AG04449 (cell line): ENCODE data around the gene SLC25A22.

Experiments used
- CTCF ChIA-PET: fragments of 350-600 bp; formaldehyde crosslinking; extraction: SDS; loops from one replicate; lab custom pipeline; 2021; ENCODE audit warnings: antibody characterized with exemption; lab: Yijun Ruan, JAX
- POLR2A ChIA-PET: fragments of 400-600, 350-600 bp; formaldehyde crosslinking; extraction: SDS; loops from one replicate; lab custom pipeline; 2020; ENCODE audit warnings: antibody characterized with exemption, inconsistent platforms; lab: Yijun Ruan, JAX
- DNase-seq: peaks from one replicate; pipeline ENCODE4 v3.0.0-alpha.2; 2010; ENCODE audit warnings: low read depth, low spot score
- H3K4me3 ChIP-seq: 2 replicates; pipeline ENCODE4 v1.5.1; 2011; ENCODE audit warnings: low read depth, mild to moderate bottlenecking, control low read depth, low read length
- TF ChIP-seq, protein P1 (sequence below): IDR thresholded peaks from one replicate; pipeline ENCODE4 v1.5.1; 2011; ENCODE audit warnings: mild to moderate bottlenecking, moderate library complexity, low read length, control low read depth, inconsistent platforms; ENCODE audit not compliant: insufficient read depth; ENCODE audit errors: missing control alignments

Gene SLC25A22

GRCh38 chr11:746289-747157, 51.6 kb downstream of the SLC25A22 start:
- DNase-seq: no peak
- CTCF ChIA-PET: interaction anchor here (1.4 to 4.9 kb wide), 4 partner anchors 12 to 68 kb away, joined by 3 to 32 read pairs (median 12); no protein-coding TSS in a partner anchor
- TF ChIP-seq, protein P1, sequence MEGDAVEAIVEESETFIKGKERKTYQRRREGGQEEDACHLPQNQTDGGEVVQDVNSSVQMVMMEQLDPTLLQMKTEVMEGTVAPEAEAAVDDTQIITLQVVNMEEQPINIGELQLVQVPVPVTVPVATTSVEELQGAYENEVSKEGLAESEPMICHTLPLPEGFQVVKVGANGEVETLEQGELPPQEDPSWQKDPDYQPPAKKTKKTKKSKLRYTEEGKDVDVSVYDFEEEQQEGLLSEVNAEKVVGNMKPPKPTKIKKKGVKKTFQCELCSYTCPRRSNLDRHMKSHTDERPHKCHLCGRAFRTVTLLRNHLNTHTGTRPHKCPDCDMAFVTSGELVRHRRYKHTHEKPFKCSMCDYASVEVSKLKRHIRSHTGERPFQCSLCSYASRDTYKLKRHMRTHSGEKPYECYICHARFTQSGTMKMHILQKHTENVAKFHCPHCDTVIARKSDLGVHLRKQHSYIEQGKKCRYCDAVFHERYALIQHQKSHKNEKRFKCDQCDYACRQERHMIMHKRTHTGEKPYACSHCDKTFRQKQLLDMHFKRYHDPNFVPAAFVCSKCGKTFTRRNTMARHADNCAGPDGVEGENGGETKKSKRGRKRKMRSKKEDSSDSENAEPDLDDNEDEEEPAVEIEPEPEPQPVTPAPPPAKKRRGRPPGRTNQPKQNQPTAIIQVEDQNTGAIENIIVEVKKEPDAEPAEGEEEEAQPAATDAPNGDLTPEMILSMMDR: no peak
- POLR2A ChIA-PET: interaction anchor here (0.7 to 1.2 kb wide), 4 partner anchors 9 to 49 kb away, joined by 3 read pairs; no protein-coding TSS in a partner anchor
- peak overlapping the region; percentile 78 for H3K4me3 ChIP-seq

DNA sequence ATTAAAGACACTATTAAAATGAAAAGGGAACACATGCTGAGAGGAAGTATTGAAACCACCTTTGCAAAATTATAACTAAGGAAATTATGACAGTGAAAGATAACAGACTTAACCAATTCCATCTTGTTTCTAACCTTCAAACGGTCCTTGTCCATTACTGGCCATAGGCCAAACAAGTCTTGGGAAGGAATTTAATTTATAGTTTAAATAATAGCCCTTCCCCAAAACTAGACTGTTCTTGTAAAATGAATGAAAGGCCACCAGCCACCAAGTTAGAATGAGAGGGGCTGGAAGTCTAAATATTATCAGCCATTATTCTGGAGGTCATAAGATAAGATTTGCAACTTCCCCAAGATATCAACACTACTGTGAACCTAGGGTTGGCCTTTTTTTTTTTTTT, 52.7 kb downstream of the SLC25A22 start:
- no peak for DNase-seq
- H3K4me3 ChIP-seq: no peak overlapping the region
- POLR2A ChIA-PET: no interaction called here
- CTCF ChIA-PET: interaction anchor here (4.9 kb wide), 1 partner anchor 18 kb away, joined by 32 read pairs; no protein-coding TSS in a partner anchor
- TF ChIP-seq, protein P1: no peak

DNA sequence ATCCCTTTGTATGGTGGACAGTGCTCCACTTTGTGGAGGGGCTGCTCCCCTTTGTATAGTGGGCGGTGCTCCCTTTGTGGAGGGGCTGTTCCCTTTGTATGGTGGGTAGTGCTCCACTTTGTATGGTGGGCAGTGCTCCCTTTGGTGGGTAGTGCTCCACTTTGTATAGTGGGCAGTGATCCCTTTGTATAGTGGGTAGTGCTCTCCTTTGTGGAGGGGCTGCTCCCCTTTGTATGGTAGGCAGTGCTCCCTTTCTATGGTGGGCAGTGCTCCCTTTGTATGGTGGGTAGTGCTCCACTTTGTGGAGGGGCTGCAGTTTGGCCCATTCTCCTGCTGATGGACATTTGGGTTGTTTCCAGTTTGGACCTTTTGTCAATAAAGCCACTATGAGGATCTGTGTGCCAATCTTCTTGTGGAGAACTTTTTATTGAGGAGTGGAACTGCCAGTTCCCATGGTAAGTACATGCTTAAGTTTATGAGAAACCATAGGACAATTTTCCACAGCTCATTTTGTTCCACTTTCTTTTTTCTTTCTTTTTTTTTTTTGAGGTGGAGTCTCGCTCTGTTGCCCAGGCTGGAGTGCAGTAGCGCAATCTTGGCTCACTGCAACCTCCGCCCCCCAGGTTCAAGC, 55.4 kb downstream of the SLC25A22 start:
- TF ChIP-seq, protein P1: no peak
- DNase-seq: no peak
- H3K4me3 ChIP-seq: no peak overlapping the region
- CTCF ChIA-PET: interaction anchor here (1.2 to 1.9 kb wide), 3 partner anchors 15 to 43 kb away, joined by 3 to 11 read pairs (median 4); no protein-coding TSS in a partner anchor
- POLR2A ChIA-PET: no interaction called here

DNA sequence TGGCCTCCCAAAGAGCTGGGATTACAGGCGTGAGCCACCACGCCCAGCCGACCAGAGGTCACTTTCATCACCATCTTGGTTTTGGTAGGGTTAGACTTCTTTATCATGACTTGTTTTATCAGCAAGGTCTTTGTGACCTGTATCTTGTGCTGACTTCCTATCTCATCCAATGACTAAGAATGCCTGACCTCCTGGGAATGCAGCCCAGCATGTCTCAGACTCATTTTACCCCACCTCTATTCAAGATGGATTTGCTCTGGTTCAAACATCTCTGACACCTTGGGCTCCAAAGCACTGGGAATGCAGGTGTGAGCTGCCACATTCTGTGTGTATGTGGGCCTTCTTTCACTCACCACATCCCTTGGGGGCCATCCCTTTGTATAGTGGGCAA, 55.9 kb downstream of the SLC25A22 start:
- POLR2A ChIA-PET: no interaction called here
- H3K4me3 ChIP-seq: no peak overlapping the region
- CTCF ChIA-PET: interaction anchor here (1.2 kb wide), 2 partner anchors 19 to 43 kb away, joined by 3 to 4 read pairs; no protein-coding TSS in a partner anchor
- no peak for DNase-seq
- TF ChIP-seq, protein P1: no peak
